H1 (cell line): ENCODE results near the gene KCNQ1. TPM values are rescaled to one million over a fixed set of nuclear protein-coding genes. Genes with fewer than 3 reads are reported as not detected.

ENCODE experiments used
- CTCF ChIA-PET: fragments of 300-600 bp; sonication (Branson Sonifier 250); formaldehyde crosslinking; loops from one replicate; lab custom pipeline; 2021; ENCODE audit not compliant: partially characterized antibody; lab: Charles Lee
- POLR2A ChIA-PET: fragments of 300-600 bp; sonication (Branson Sonifier 250); formaldehyde crosslinking; loops from one replicate; lab custom pipeline; 2021; ENCODE audit warnings: inconsistent platforms; ENCODE audit not compliant: partially characterized antibody; lab: Charles Lee
- DNase-seq, 2 experiments: peaks; one replicate each; pipeline versions ENCODE4 v3.0.0 to v3.0.0-alpha.2; 2010 to 2022; ENCODE audit warnings: low spot score in 2 of 2, low read depth in 1 of 2, mixed read lengths in 1 of 2
- FAIRE-seq: peaks from 2 replicates; lab custom pipeline; 2011; peaks lifted over from hg19 to GRCh38; lab: Jason Lieb, UNC
- H2AFZ ChIP-seq: 2 replicates; pipeline ENCODE4 v1.8.1; 2012; ENCODE audit warnings: low read length, inconsistent platforms
- H2AK5ac ChIP-seq: 2 replicates; pipeline ENCODE4 v1.6.1; 2013; ENCODE audit warnings: low read depth, low read length
- H2BK120ac ChIP-seq: replicated peaks from 2 replicates; pipeline ENCODE3; 2013; ENCODE audit warnings: low read depth, low read length, inconsistent platforms
- H2BK12ac ChIP-seq: 2 replicates; pipeline ENCODE4 v1.6.1; 2013; ENCODE audit warnings: low read depth, low read length
- H2BK15ac ChIP-seq: 2 replicates; pipeline ENCODE4 v1.6.1; 2013; ENCODE audit warnings: low read length
- H2BK20ac ChIP-seq: 2 replicates; pipeline ENCODE4 v1.6.1; 2013; ENCODE audit warnings: low read length
- H2BK5ac ChIP-seq: 2 replicates; pipeline ENCODE4 v1.6.1; 2013; ENCODE audit warnings: low read depth, low read length
- H3K14ac ChIP-seq: 2 replicates; pipeline ENCODE4 v1.6.1; 2013; ENCODE audit warnings: inconsistent platforms; ENCODE audit not compliant: insufficient read length
- H3K18ac ChIP-seq: 2 replicates; pipeline ENCODE4 v1.6.1; 2013; ENCODE audit warnings: low read length; ENCODE audit errors: extremely low read depth
- H3K23ac ChIP-seq: 2 replicates; pipeline ENCODE4 v1.6.1; 2013; ENCODE audit warnings: inconsistent platforms; ENCODE audit not compliant: insufficient read length
- H3K23me2 ChIP-seq: 2 replicates; pipeline ENCODE4 v1.6.1; 2013; ENCODE audit warnings: low read depth, low read length
- H3K27ac ChIP-seq: 2 replicates; pipeline ENCODE4 v1.6.1; 2011; ENCODE audit warnings: low read depth, low read length, inconsistent platforms
- H3K27me3 ChIP-seq, 4 experiments: replicated peaks in 1 of 4; 1 replicate in 1 of 4; 2 replicates in 3 of 4; pipeline versions ENCODE4 v1.6.1 to v1.8.1; 2011 to 2013; ENCODE audit warnings: low read length in 3 of 4, mild to moderate bottlenecking in 3 of 4, inconsistent platforms in 2 of 4, mixed read lengths in 2 of 4, moderate library complexity in 1 of 4; ENCODE audit not compliant: control insufficient read depth in 3 of 4, insufficient read depth in 3 of 4; ENCODE audit errors: extremely low read depth in 1 of 4
- H3K36me3 ChIP-seq, 4 experiments: 2 replicates each; pipeline versions ENCODE4 v1.6.1 to v1.8.1; 2011 to 2013; ENCODE audit warnings: mild to moderate bottlenecking in 4 of 4, low read length in 3 of 4, moderate library complexity in 2 of 4, control low read depth in 1 of 4, inconsistent platforms in 1 of 4; ENCODE audit not compliant: insufficient read depth in 4 of 4, control insufficient read depth in 2 of 4
- H3K4ac ChIP-seq: replicated peaks from 2 replicates; pipeline ENCODE3; 2013; ENCODE audit warnings: low read length, low read depth, mixed read lengths, inconsistent platforms; ENCODE audit not compliant: insufficient read length
- H3K4me1 ChIP-seq, 4 experiments: replicated peaks in 1 of 4; 1 replicate in 1 of 4; 2 replicates in 3 of 4; pipeline versions ENCODE4 v1.6.1 to v1.8.1; 2011 to 2013; ENCODE audit warnings: low read length in 3 of 4, inconsistent platforms in 2 of 4, mixed read lengths in 1 of 4; ENCODE audit not compliant: insufficient read depth in 4 of 4, control insufficient read depth in 3 of 4
- H3K4me2 ChIP-seq, 2 experiments: 2 replicates each; pipeline versions ENCODE4 v1.6.1 to v1.8.1; 2011 to 2013; ENCODE audit warnings: low read depth in 2 of 2, low read length in 2 of 2, control low read depth in 1 of 2, inconsistent platforms in 1 of 2, mild to moderate bottlenecking in 1 of 2; ENCODE audit not compliant: insufficient read depth in 1 of 2
- H3K4me3 ChIP-seq, 4 experiments: fragments of 200-600, 300-600 bp in 1 of 4; sonication (generic), shearing (Covaris generic), sonication (Bioruptor Twin) in 1 of 4; 2 replicates each; pipeline versions ENCODE4 v1.5.1 to v1.8.1; 2011 to 2016; ENCODE audit warnings: low read length in 4 of 4, low read depth in 3 of 4, control low read depth in 2 of 4, inconsistent platforms in 2 of 4, mild to moderate bottlenecking in 2 of 4, mixed read lengths in 1 of 4, moderate library complexity in 1 of 4; ENCODE audit not compliant: insufficient read depth in 2 of 4; ENCODE audit errors: extremely low read depth in 1 of 4
- H3K56ac ChIP-seq: replicated peaks from 2 replicates; pipeline ENCODE3; 2013; ENCODE audit warnings: low read depth, mild to moderate bottlenecking, mixed read lengths, low read length, inconsistent platforms; ENCODE audit not compliant: insufficient read length
- H3K79me1 ChIP-seq: 2 replicates; pipeline ENCODE4 v1.6.1; 2013; ENCODE audit warnings: low read depth, low read length, control low read depth
- H3K79me2 ChIP-seq, 2 experiments: 2 replicates each; pipeline versions ENCODE4 v1.6.1 to v1.8.1; 2012 to 2013; ENCODE audit warnings: low read length in 2 of 2, mild to moderate bottlenecking in 2 of 2, inconsistent platforms in 1 of 2; ENCODE audit not compliant: insufficient read depth in 2 of 2, control insufficient read depth in 1 of 2
- H3K9ac ChIP-seq, 4 experiments: replicated peaks in 1 of 4; 1 replicate in 1 of 4; 2 replicates in 3 of 4; pipeline versions ENCODE4 v1.6.1 to v1.8.1; 2011 to 2013; ENCODE audit warnings: low read depth in 3 of 4, low read length in 3 of 4, control low read depth in 2 of 4, mild to moderate bottlenecking in 2 of 4, moderate library complexity in 2 of 4, inconsistent platforms in 1 of 4; ENCODE audit errors: extremely low read depth in 1 of 4
- H3K9me3 ChIP-seq, 2 experiments: 2 replicates each; pipeline versions ENCODE4 v1.6.1 to v1.8.1; 2012 to 2013; ENCODE audit warnings: mild to moderate bottlenecking in 2 of 2, moderate library complexity in 2 of 2, control low read depth in 1 of 2, inconsistent platforms in 1 of 2, low read depth in 1 of 2, low read length in 1 of 2, mixed read lengths in 1 of 2; ENCODE audit not compliant: insufficient read depth in 2 of 2
- H4K20me1 ChIP-seq, 2 experiments: replicated peaks in 1 of 2; 2 replicates each; pipeline versions ENCODE3 to v1.8.1; 2011 to 2013; ENCODE audit warnings: inconsistent platforms in 2 of 2, low read length in 2 of 2, mild to moderate bottlenecking in 1 of 2; ENCODE audit not compliant: insufficient read depth in 2 of 2, control insufficient read depth in 1 of 2
- H4K5ac ChIP-seq: 2 replicates; pipeline ENCODE4 v1.6.1; 2013; ENCODE audit warnings: low read length, low read depth, mixed read lengths, inconsistent platforms; ENCODE audit not compliant: insufficient read length
- H4K8ac ChIP-seq: 2 replicates; pipeline ENCODE4 v1.8.0; 2013; ENCODE audit warnings: mild to moderate bottlenecking, moderate library complexity, low read length, inconsistent platforms; ENCODE audit not compliant: insufficient read depth; ENCODE audit errors: extremely low read depth
- H4K91ac ChIP-seq: replicated peaks from 2 replicates; pipeline ENCODE3; 2013; ENCODE audit warnings: low read length, mixed read lengths, inconsistent platforms; ENCODE audit not compliant: insufficient read length
- BACH1 ChIP-seq: IDR thresholded peaks from 2 replicates; pipeline ENCODE4 v1.6.1; 2012; ENCODE audit warnings: low read length, improper control_type of control experiment
- CBX8 ChIP-seq: fragments of 300-800, 300-1000 bp; sonication (generic); IDR thresholded peaks from 2 replicates; pipeline ENCODE4 v1.7.1; 2016; ENCODE audit warnings: low read depth, low read length, borderline replicate concordance
- CHD1 ChIP-seq: IDR thresholded peaks from 2 replicates; pipeline ENCODE4 v1.6.1; 2012; ENCODE audit warnings: low read depth, low read length, improper control_type of control experiment
- CHD2 ChIP-seq: IDR thresholded peaks from 2 replicates; pipeline ENCODE4 v1.6.1; 2012; ENCODE audit warnings: low read length, improper control_type of control experiment
- EP300 ChIP-seq, 2 experiments: IDR thresholded peaks; 1 replicate in 1 of 2; 2 replicates in 1 of 2; pipeline ENCODE4 v1.6.1; 2011 to 2012; ENCODE audit warnings: low read depth in 2 of 2, low read length in 2 of 2, mild to moderate bottlenecking in 2 of 2, borderline replicate concordance in 1 of 2, inconsistent platforms in 1 of 2, moderate library complexity in 1 of 2
- EZH2 ChIP-seq: fragments of 200-600 bp; sonication (generic); IDR thresholded peaks from 2 replicates; pipeline ENCODE4 v1.7.1; 2012; ENCODE audit warnings: low read depth, mild to moderate bottlenecking, moderate library complexity, low read length, inconsistent platforms; ENCODE audit not compliant: severe bottlenecking
- JUND ChIP-seq: IDR thresholded peaks from 2 replicates; pipeline ENCODE4 v1.6.1; 2011; ENCODE audit warnings: mild to moderate bottlenecking, improper control_type of control experiment, low read length
- MAFK ChIP-seq: IDR thresholded peaks from 2 replicates; pipeline ENCODE4 v1.6.1; 2012; ENCODE audit warnings: low read depth, mild to moderate bottlenecking, improper control_type of control experiment, low read length
- NANOG ChIP-seq: IDR thresholded peaks from 2 replicates; pipeline ENCODE4 v1.6.1; 2011; ENCODE audit warnings: low read length, low read depth, mild to moderate bottlenecking, inconsistent platforms; ENCODE audit not compliant: insufficient read depth, poor library complexity, severe bottlenecking
- NRF1 ChIP-seq: IDR thresholded peaks from 2 replicates; pipeline ENCODE4 v1.6.1; 2011; ENCODE audit warnings: mild to moderate bottlenecking, low read depth, low read length, improper control_type of control experiment
- POU5F1 ChIP-seq: IDR thresholded peaks from 2 replicates; pipeline ENCODE4 v1.6.1; 2011; ENCODE audit warnings: low read depth, mild to moderate bottlenecking, low read length, moderate library complexity
- RXRA ChIP-seq: IDR thresholded peaks from 2 replicates; pipeline ENCODE4 v1.6.1; 2011; ENCODE audit warnings: low read depth, mild to moderate bottlenecking, low read length, moderate library complexity; ENCODE audit not compliant: insufficient read depth
- ZNF274 ChIP-seq: IDR thresholded peaks from 2 replicates; pipeline ENCODE4 v1.7.0; 2012; ENCODE audit warnings: low read length, borderline replicate concordance; ENCODE audit errors: extremely low read depth
- WGBS, 2 experiments: shearing (Covaris generic) in 1 of 2; methylation state at CpG; one replicate each; pipeline versions ENCODE4 v1.1.6 to v1.1.7; 2013 to 2015; ENCODE audit warnings: low lambda C conversion rate in 2 of 2, mixed read lengths in 2 of 2, inconsistent platforms in 1 of 2, low coverage in 1 of 2, missing lambda C conversion rate in 1 of 2; ENCODE audit not compliant: insufficient replicate concordance in 2 of 2, insufficient coverage in 1 of 2, insufficient read length in 1 of 2; ENCODE audit errors: extremely low coverage in 1 of 2, missing lambda C conversion rate in 1 of 2; 5-methylcytosine and 5-hydroxymethylcytosine counted together
- polyA plus RNA-seq, 7 experiments: library from polyadenylated mRNA; depleted of rRNA in 3 of 7; stranded (reverse) in 5 of 7; unstranded in 2 of 7; fragments of >200 nt in 5 of 7; fragments of 200-250 nt in 2 of 7; gene quantifications; 1 replicate in 5 of 7; 2 replicates in 1 of 7; 4 replicates in 1 of 7; pipeline versions ENCODE4 v1.2.1 to v1.2.3, GENCODE V29; 2011 to 2013; ENCODE audit warnings: missing spikeins in 2 of 7, mixed read lengths in 2 of 7
- total RNA-seq: library from RNA; stranded (reverse); fragmentation: NEBNext Ultra II Directional; extraction: Animal tissue kit (Norgen Biotek cat#: 25700); gene quantifications from 2 replicates; pipeline ENCODE4 v1.2.1, GENCODE V29; 2021

The KCNQ1 gene
- total and polyA plus RNA-seq, 2 of the 8 experiments (the other 6 are each of a cell fraction or from before 2014, with no cell fraction given): 1.9 to 2.0 TPM

- no peak overlapping the region for H2AK5ac ChIP-seq
- H2BK20ac ChIP-seq: no peak overlapping the region
- no peaks in the 10 kb centered on the region for H3K79me1 ChIP-seq
These were observed 270.1 kb downstream of the KCNQ1 start for GRCh38 chr11:2714871-2715270.

More at GRCh38 chr11:2714871-2715270, 270.1 kb downstream of the KCNQ1 start:
- no peak overlapping the region for H3K14ac ChIP-seq
- H3K4me2 ChIP-seq: no peak overlapping the region
- CTCF ChIA-PET: interaction anchor here (1.0 to 1.2 kb wide), 2 partner anchors 13 to 57 kb away, joined by 3 read pairs; no protein-coding TSS in a partner anchor
- H3K56ac ChIP-seq: no peak overlapping the region
- no peak overlapping the region for H3K23ac ChIP-seq
- no peak overlapping the region for H2BK15ac ChIP-seq
- no peak overlapping the region for H2BK12ac ChIP-seq
- H2BK120ac ChIP-seq: no peak overlapping the region
- TF ChIP-seq NANOG (no peak), CHD1 (no peak), JUND (no peak), EP300 (IDR thresholded peaks at IDR 0.05; ENCODE audit: borderline replicate concordance in 1 of 2, low read depth in 2 of 2, low read length in 2 of 2) (no peak), POU5F1 (no peak), EZH2 (no peak), BACH1 (no peak), CBX8 (no peak), MAFK (no peak), NRF1 (no peak), ZNF274 (no peak), CHD2 (no peak), RXRA (no peak)
- 87% methylated on average over 7 of the region's 7 CpGs; no CpG with 5 or more reads in 1 of the 2 experiments for WGBS, 2 experiments
- H4K5ac ChIP-seq: no peak overlapping the region
- H3K27me3 ChIP-seq: peaks cover 15 to 86% (median 64%) of the 10 kb centered on the region in 4 experiments
- no peak overlapping the region for H3K18ac ChIP-seq
- H3K9ac ChIP-seq: no peak overlapping the region
- no peak overlapping the region for H4K91ac ChIP-seq
- H3K4ac ChIP-seq: no peak overlapping the region
- no peaks in the 10 kb centered on the region for H3K23me2 ChIP-seq
- H2BK5ac ChIP-seq: no peak overlapping the region
- peaks cover 0 to 7% of the 10 kb centered on the region in 2 experiments; a peak in 2 of 4 replicates for H3K9me3 ChIP-seq
- no peaks in the 10 kb centered on the region for H3K79me2 ChIP-seq
- H3K27ac ChIP-seq: no peak overlapping the region
- POLR2A ChIA-PET: no interaction called here
- H2AFZ ChIP-seq: no peak overlapping the region
- H4K20me1 ChIP-seq: peaks cover 2 to 4% of the 10 kb centered on the region in 2 experiments
- no peak overlapping the region for H4K8ac ChIP-seq
- H3K4me3 ChIP-seq: no peak overlapping the region
- no peaks in the 10 kb centered on the region for H3K36me3 ChIP-seq
- FAIRE-seq: no peak
- peaks cover 7 to 18% (median 14%) of the 10 kb centered on the region in 4 experiments for H3K4me1 ChIP-seq
- no peak for DNase-seq
